ENCODE results near the gene SNCA. TPM values are rescaled to one million over a fixed set of nuclear protein-coding genes. Genes with fewer than 3 reads are reported as not detected.

Gene SNCA
- total and polyA plus RNA-seq, 2 of the 8 experiments (the other 6 are each of a cell fraction or from before 2014, with no cell fraction given), result 8.5 to 16.8 TPM

GRCh38 chr4:89834486-89835209, 2.3 kb downstream of the SNCA start:
- Histone ChIP-seq H3K4me1 (replicated peaks in 1 of 4; ENCODE audit: control insufficient read depth in 3 of 4, insufficient read depth in 4 of 4, low read length in 3 of 4) (peaks cover 0 to 7% (median 2%) of the 10 kb centered on the region in 4 experiments; a peak in 3 of 7 replicates), H3K9ac (replicated peaks in 1 of 4; ENCODE audit: extremely low read depth in 1 of 4, low read depth in 3 of 4, low read length in 3 of 4) (no peak overlapping the region), H3K23me2 (ENCODE audit: low read depth, low read length) (peaks cover 10% of the 10 kb centered on the region), H4K5ac (ENCODE audit: insufficient read length, low read depth, low read length) (no peak overlapping the region), H4K8ac (ENCODE audit: extremely low read depth, insufficient read depth, low read length) (no peak overlapping the region), H3K4me3 (ENCODE audit: extremely low read depth in 1 of 4, insufficient read depth in 2 of 4, low read depth in 3 of 4, low read length in 4 of 4) (no peak overlapping the region), H2BK12ac (ENCODE audit: low read depth, low read length) (no peak overlapping the region), H2BK15ac (ENCODE audit: low read length) (no peak overlapping the region), H2BK120ac (replicated peaks; ENCODE audit: low read depth, low read length) (no peak overlapping the region), H2BK20ac (ENCODE audit: low read length) (no peak overlapping the region), H3K79me2 (ENCODE audit: control insufficient read depth in 1 of 2, insufficient read depth in 2 of 2, low read length in 2 of 2) (no peaks in the 10 kb centered on the region), H3K4me2 (ENCODE audit: insufficient read depth in 1 of 2, low read depth in 2 of 2, low read length in 2 of 2) (no peak overlapping the region; a peak in 1 of 4 replicates), H2AK5ac (ENCODE audit: low read depth, low read length) (no peak overlapping the region), H3K56ac (replicated peaks; ENCODE audit: insufficient read length, low read depth, low read length) (no peak overlapping the region), H3K36me3 (ENCODE audit: control insufficient read depth in 2 of 4, insufficient read depth in 4 of 4, low read length in 3 of 4) (peaks cover 0 to 2% (median 0%) of the 10 kb centered on the region in 4 experiments; a peak in 1 of 8 replicates), H3K23ac (ENCODE audit: insufficient read length) (no peak overlapping the region), H3K27ac (ENCODE audit: low read depth, low read length) (no peak overlapping the region), H4K20me1 (replicated peaks in 1 of 2; ENCODE audit: control insufficient read depth in 1 of 2, insufficient read depth in 2 of 2, low read length in 2 of 2) (no peaks in the 10 kb centered on the region), H4K91ac (replicated peaks; ENCODE audit: insufficient read length, low read length) (no peak overlapping the region), H2AFZ (ENCODE audit: low read length) (no peak overlapping the region), H3K79me1 (ENCODE audit: low read depth, low read length) (no peaks in the 10 kb centered on the region; the same call in 1 of the 2 replicates), H2BK5ac (ENCODE audit: low read depth, low read length) (no peak overlapping the region), H3K14ac (ENCODE audit: insufficient read length) (no peak overlapping the region), H3K27me3 (replicated peaks in 1 of 4; ENCODE audit: control insufficient read depth in 3 of 4, extremely low read depth in 1 of 4, insufficient read depth in 3 of 4, low read length in 3 of 4) (peaks cover 0 to 10% (median 7%) of the 10 kb centered on the region in 4 experiments; a peak in 4 of 7 replicates), H3K9me3 (ENCODE audit: insufficient read depth in 2 of 2, low read depth in 1 of 2, low read length in 1 of 2) (no peaks in the 10 kb centered on the region), H3K18ac (ENCODE audit: extremely low read depth, low read length) (no peak overlapping the region), H3K4ac (replicated peaks; ENCODE audit: insufficient read length, low read depth, low read length) (no peak overlapping the region)
- POLR2A ChIA-PET (ENCODE audit: partially characterized antibody), result no interaction called here
- WGBS, 2 experiments (ENCODE audit: extremely low coverage in 1 of 2, insufficient coverage in 1 of 2, insufficient read length in 1 of 2, insufficient replicate concordance in 2 of 2, low coverage in 1 of 2, low lambda C conversion rate in 2 of 2, missing lambda C conversion rate in 1 of 2), result 75% methylated on average over 1 of the region's 1 CpG; no CpG with 5 or more reads in 1 of the 2 experiments
- FAIRE-seq (no peak), DNase-seq (ENCODE audit: low read depth in 1 of 2, low spot score in 2 of 2) (no peak)
- CTCF ChIA-PET (ENCODE audit: partially characterized antibody), result no interaction called here
- TF ChIP-seq, protein P1, sequence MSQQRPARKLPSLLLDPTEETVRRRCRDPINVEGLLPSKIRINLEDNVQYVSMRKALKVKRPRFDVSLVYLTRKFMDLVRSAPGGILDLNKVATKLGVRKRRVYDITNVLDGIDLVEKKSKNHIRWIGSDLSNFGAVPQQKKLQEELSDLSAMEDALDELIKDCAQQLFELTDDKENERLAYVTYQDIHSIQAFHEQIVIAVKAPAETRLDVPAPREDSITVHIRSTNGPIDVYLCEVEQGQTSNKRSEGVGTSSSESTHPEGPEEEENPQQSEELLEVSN (IDR thresholded peaks at IDR 0.05), result no peak
- TF ChIP-seq EZH2 (IDR thresholded peaks at IDR 0.05; ENCODE audit: low read depth, low read length, severe bottlenecking) (no peak), POLR2AphosphoS5 (IDR thresholded peaks at IDR 0.05; ENCODE audit: low read depth, low read length) (no peak), SIX5 (IDR thresholded peaks at IDR 0.05; ENCODE audit: low read depth, low read length) (no peak), SP2 (IDR thresholded peaks at IDR 0.05; ENCODE audit: low read length) (no peak)
